ENCODE data around the gene GDNF.
A peak's percentile ranks its signal among the peaks of the same experiment; 100 is the strongest.
"Not testable (repeated sequence)": the region's sequence is repeated elsewhere in the genome, so short reads cannot be mapped to it uniquely, and the experiment has no call there.

GDNF gene

GRCh38 chr5:37786862-37787519 is 52.9 kb downstream of the GDNF start:
- DNase-seq (ENCODE audit: extremely low spot score) = no peak
- CTCF ChIA-PET = interaction anchor here (0.9 to 2.4 kb wide), 2 partner anchors 13 kb away, joined by 3 to 10 read pairs; no protein-coding TSS in a partner anchor
- POLR2A ChIA-PET = no interaction called here
- no peak for TF ChIP-seq CTCF (IDR thresholded peaks at IDR 0.05; ENCODE audit: control extremely low read depth, extremely low read depth, low read depth, missing control alignments)

- DNase-seq (ENCODE audit: extremely low spot score) = no peak
- ChIA-PET CTCF (interaction anchor here (0.9 to 2.4 kb wide), 2 partner anchors 13 kb away, joined by 3 to 10 read pairs; no protein-coding TSS in a partner anchor), POLR2A (no interaction called here)
- TF ChIP-seq CTCF (IDR thresholded peaks at IDR 0.05; ENCODE audit: control extremely low read depth, extremely low read depth, low read depth, missing control alignments) = no peak
These were observed 53.4 kb downstream of the GDNF start for GRCh38 chr5:37786416-37786815.

- POLR2A ChIA-PET; DNase-seq (ENCODE audit: extremely low spot score): not testable (repeated sequence)
- CTCF ChIA-PET = interaction anchor here (1.6 kb wide), 1 partner anchor 411 kb away, joined by 3 read pairs; no protein-coding TSS in a partner anchor
These were observed 58.4 kb downstream of the GDNF start for GRCh38 chr5:37781409-37781808.

- ChIA-PET CTCF (interaction anchor here (0.7 to 1.5 kb wide), 3 partner anchors 20 to 51 kb away, joined by 3 to 4 read pairs (median 3); no protein-coding TSS in a partner anchor), POLR2A (no interaction called here)
- no peak for DNase-seq (ENCODE audit: extremely low spot score)
- TF ChIP-seq CTCF (IDR thresholded peaks at IDR 0.05; ENCODE audit: control extremely low read depth, extremely low read depth, low read depth, missing control alignments) = no peak
These were observed 62.3 kb downstream of the GDNF start for GRCh38 chr5:37777432-37778130.

GRCh38 chr5:37776826-37777225 is 63.0 kb downstream of the GDNF start:
- CTCF ChIA-PET = interaction anchor here (0.7 to 1.5 kb wide), 5 partner anchors 19 to 416 kb away, joined by 3 to 4 read pairs (median 3); no protein-coding TSS in a partner anchor
- POLR2A ChIA-PET = no interaction called here
- no peak for TF ChIP-seq CTCF (IDR thresholded peaks at IDR 0.05; ENCODE audit: control extremely low read depth, extremely low read depth, low read depth, missing control alignments)
- DNase-seq (ENCODE audit: extremely low spot score) = no peak

- TF ChIP-seq CTCF (IDR thresholded peaks at IDR 0.05; ENCODE audit: control extremely low read depth, extremely low read depth, low read depth, missing control alignments) = peak; percentile 18
- DNase-seq (ENCODE audit: extremely low spot score) = no peak
- POLR2A ChIA-PET = no interaction called here
- CTCF ChIA-PET = interaction anchor here (1.0 to 3.9 kb wide), 5 partner anchors 8 to 417 kb away, joined by 3 to 15 read pairs (median 3); no protein-coding TSS in a partner anchor
These were observed 64.8 kb downstream of the GDNF start for GRCh38 chr5:37774912-37775483.

Measured in GM10248 (cell line).